Peyer's patch (tissue), 4 donors: ENCODE measurements around the gene EYA2.

Source experiments
- POLR2A ChIP-seq, 2 donors: fragments of 450-650 bp; IDR thresholded peaks; one replicate each; pipeline ENCODE4 v1.5.1; 2017; ENCODE audit warnings: antibody characterized with exemption in 2 of 2, mild to moderate bottlenecking in 2 of 2, moderate library complexity in 2 of 2
- TF ChIP-seq, protein P1 (sequence below), 6 experiments: fragments of 450-650 bp in 4 of 6; fragments of 200-600 bp in 2 of 6; sonication (generic) in 1 of 6; IDR thresholded peaks; one replicate each; pipeline ENCODE4 v1.5.1; 2017 to 2019; ENCODE audit warnings: antibody characterized with exemption in 6 of 6, mild to moderate bottlenecking in 3 of 6, moderate library complexity in 1 of 6

DNA sequence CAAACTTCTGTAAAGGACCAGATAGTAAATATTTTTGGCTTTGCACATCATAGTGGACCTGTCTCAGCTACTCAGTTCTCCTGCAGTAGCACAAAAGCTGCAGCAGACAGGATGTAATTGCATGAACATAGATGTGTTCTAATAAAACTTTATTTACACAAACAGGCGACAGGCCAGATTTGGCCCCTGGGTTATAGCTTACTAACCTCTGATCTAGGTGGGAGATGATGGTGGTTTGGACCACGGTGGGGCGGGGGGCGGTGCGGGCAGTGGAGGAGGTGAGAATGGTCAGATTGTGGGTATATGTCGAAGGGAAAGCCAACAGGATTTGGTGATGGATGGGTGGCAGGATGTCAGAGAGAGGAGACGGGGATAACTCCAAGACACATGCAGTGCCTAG is 265.6 kb downstream of the EYA2 start:
- no peak for TF ChIP-seq POLR2A (IDR thresholded peaks at IDR 0.05)
- TF ChIP-seq, protein P1, sequence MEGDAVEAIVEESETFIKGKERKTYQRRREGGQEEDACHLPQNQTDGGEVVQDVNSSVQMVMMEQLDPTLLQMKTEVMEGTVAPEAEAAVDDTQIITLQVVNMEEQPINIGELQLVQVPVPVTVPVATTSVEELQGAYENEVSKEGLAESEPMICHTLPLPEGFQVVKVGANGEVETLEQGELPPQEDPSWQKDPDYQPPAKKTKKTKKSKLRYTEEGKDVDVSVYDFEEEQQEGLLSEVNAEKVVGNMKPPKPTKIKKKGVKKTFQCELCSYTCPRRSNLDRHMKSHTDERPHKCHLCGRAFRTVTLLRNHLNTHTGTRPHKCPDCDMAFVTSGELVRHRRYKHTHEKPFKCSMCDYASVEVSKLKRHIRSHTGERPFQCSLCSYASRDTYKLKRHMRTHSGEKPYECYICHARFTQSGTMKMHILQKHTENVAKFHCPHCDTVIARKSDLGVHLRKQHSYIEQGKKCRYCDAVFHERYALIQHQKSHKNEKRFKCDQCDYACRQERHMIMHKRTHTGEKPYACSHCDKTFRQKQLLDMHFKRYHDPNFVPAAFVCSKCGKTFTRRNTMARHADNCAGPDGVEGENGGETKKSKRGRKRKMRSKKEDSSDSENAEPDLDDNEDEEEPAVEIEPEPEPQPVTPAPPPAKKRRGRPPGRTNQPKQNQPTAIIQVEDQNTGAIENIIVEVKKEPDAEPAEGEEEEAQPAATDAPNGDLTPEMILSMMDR (IDR thresholded peaks at IDR 0.05), result no peak
